Esophagus muscularis mucosa (tissue), 4 donors: ENCODE data around the gene WNK4.

Experiments used
- EP300 ChIP-seq: sonication (generic); formaldehyde crosslinking; IDR thresholded peaks from one replicate; pipeline ENCODE4 v1.6.1; 2017; ENCODE audit warnings: antibody characterized with exemption
- POLR2AphosphoS5 ChIP-seq, 2 donors: sonication (generic); formaldehyde crosslinking; IDR thresholded peaks; one replicate each; pipeline ENCODE4 v1.6.1; 2017; ENCODE audit warnings: antibody characterized with exemption in 2 of 2
- TF ChIP-seq, protein P1 (sequence below), 3 experiments: fragments of 200-600 bp in 2 of 3; fragments of 450-650 bp in 1 of 3; sonication (generic) in 2 of 3; IDR thresholded peaks; one replicate each; pipeline ENCODE4 v1.5.1; 2017 to 2019; ENCODE audit warnings: antibody characterized with exemption in 3 of 3, mild to moderate bottlenecking in 2 of 3, moderate library complexity in 1 of 3

DNA sequence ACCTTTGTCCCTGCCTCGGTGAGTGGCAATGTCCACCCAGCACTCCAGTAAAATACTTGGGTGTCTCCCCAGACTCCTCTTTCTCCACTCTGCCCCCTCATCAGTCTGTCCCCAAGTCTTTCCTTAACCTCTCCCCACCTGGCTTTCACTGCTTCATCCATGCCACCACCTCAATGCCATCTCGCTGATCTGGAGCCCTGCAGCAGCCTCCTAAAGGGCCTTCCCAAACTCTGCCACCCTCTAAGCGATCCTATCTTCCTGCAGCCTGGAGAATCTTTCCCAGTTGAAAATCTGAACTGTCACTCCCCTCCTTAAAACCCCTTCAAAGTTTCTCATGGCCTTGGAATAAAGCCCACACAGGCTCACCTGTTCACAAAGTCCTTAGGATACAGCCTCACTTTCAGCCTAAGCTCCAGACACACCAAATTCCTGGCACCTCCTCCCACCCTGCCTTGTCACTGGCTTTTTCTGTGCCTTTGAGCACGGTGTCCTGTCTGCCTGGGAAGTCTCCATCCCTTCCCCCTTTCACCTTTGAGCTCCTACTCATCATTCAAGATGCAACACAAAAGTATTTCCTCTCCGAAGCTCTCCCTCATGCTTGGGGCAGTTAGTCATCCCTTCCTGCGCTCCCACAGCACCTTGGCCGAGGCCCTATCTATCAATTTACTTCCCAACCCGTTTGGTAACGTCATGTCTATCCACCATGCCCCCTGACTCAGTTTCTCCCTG, 2.8 kb downstream of the WNK4 start:
- TF ChIP-seq, protein P1, sequence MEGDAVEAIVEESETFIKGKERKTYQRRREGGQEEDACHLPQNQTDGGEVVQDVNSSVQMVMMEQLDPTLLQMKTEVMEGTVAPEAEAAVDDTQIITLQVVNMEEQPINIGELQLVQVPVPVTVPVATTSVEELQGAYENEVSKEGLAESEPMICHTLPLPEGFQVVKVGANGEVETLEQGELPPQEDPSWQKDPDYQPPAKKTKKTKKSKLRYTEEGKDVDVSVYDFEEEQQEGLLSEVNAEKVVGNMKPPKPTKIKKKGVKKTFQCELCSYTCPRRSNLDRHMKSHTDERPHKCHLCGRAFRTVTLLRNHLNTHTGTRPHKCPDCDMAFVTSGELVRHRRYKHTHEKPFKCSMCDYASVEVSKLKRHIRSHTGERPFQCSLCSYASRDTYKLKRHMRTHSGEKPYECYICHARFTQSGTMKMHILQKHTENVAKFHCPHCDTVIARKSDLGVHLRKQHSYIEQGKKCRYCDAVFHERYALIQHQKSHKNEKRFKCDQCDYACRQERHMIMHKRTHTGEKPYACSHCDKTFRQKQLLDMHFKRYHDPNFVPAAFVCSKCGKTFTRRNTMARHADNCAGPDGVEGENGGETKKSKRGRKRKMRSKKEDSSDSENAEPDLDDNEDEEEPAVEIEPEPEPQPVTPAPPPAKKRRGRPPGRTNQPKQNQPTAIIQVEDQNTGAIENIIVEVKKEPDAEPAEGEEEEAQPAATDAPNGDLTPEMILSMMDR (IDR thresholded peaks at IDR 0.05): no peak
- no peak for TF ChIP-seq POLR2AphosphoS5 (IDR thresholded peaks at IDR 0.05)
- TF ChIP-seq EP300: no peak
